WERI-Rb-1 (cell line): ENCODE data around the gene NANOS3.
A peak's percentile ranks its signal among the peaks of the same experiment; 100 is the strongest.

Source experiments
- DNase-seq: peaks from one replicate; pipeline ENCODE4 v3.0.0-alpha.2; 2020
- H3K27ac ChIP-seq: fragments of 250-450 bp; sonication (Bioruptor Pico); 2 replicates; pipeline ENCODE4 v1.5.1; 2020; ENCODE audit warnings: mild to moderate bottlenecking, moderate library complexity
- H3K27me3 ChIP-seq: fragments of 250-450 bp; sonication (Bioruptor Pico); 2 replicates; pipeline ENCODE4 v1.5.1; 2021; ENCODE audit warnings: mild to moderate bottlenecking, low read depth, moderate library complexity; ENCODE audit not compliant: insufficient read depth, severe bottlenecking
- H3K36me3 ChIP-seq: fragments of 250-450 bp; sonication (Bioruptor Pico); 2 replicates; pipeline ENCODE4 v1.5.1; 2020; ENCODE audit warnings: mild to moderate bottlenecking, moderate library complexity
- H3K4me3 ChIP-seq: 2 replicates; pipeline ENCODE4 v1.5.1; 2011; ENCODE audit warnings: low read depth, mild to moderate bottlenecking, control low read depth, low read length
- H3K9me3 ChIP-seq: fragments of 250-450 bp; sonication (Bioruptor Pico); 2 replicates; pipeline ENCODE4 v1.5.1; 2021; ENCODE audit warnings: mild to moderate bottlenecking, moderate library complexity; ENCODE audit not compliant: severe bottlenecking
- CTCF ChIP-seq: IDR thresholded peaks from 2 replicates; pipeline ENCODE4 v1.5.1; 2011; ENCODE audit warnings: low read depth, mild to moderate bottlenecking, control low read depth, inconsistent platforms, low read length

Gene NANOS3

DNA sequence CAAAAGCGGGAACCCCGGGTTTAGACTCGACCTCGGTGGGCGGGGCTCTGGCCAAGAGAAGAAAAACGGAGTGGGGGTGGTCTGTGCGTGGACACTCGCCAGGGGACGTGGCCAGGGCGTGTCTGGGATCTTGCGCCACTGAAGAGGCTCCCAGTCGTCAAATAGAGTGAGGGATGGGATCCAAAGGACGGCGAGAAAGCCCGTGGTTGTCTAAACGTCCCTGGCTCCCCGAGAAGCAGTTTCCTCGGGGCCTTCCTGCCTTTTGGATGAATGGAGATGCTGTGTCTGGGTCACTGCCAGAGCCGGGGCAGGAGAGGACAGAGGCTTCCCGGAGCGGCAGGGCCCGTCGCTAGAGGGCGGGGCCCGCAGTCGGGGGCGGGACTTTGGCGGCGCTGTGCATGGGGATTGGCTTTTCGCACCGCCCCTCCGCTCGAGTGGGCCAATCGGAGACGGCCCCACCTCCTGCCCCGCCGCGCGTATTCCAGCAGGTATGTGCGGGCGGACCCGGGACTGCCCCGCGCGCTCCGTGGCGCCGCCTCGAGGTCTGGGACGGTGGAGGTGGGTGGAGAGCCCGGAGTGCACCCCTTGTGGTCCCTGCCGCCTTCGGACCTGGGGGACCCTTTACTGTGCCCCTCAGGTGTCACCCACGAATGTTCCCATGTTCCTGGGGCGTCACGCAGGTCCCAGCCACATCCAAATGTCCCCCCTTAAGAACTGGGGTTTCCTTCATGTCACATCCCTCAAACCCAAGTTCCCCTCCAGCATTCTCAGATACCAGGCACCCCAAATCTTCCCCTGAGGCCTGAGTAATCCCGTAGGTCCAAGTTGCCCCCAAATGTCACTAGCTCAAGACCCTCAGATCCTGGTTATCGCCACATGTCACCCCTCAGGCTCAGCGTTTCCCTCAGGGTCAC is 43.3 kb upstream of the NANOS3 start:
- Histone ChIP-seq H3K4me3 (peak overlapping the region; percentile 54), H3K36me3 (peaks cover 10% of the 10 kb centered on the region)

DNA sequence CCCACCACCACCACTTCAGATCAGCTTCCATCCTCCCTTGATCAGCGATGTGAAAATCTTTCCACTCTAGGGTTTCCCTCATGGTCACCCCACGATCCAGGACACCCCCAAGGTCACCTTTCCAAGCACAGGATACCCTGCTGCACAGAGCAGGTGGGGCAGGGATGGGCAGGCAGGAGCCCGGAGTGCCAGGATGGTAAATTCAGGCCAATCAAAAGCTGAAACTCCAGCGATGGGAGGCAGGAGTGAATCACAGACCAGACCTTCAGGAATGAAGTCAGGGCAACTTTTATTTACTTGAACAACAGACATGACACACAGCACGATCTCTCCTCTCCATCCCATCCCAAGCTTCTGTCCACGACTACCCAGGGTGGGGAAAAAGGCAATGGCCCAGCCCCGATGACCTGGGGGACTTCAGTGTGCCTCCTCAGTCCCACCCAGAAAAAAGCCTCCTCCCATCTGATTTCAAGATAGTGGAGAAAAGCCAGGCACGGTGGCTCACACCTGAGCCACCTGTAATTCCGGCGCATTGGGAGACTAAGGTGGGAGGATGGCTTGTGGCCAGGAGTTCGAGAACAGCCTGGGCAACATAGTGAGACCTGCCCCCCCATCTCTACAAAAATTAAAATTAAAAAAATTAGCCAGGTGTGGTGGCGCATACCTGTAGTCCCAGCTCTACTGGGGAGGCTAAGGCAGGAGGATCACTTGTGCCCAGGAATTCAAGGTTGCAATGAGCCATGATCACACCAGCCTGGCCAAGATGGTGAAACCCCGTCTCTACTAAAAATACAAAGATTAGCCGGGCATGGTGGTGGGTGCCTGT is 42.5 kb upstream of the NANOS3 start:
- H3K36me3 ChIP-seq: peaks cover 10% of the 10 kb centered on the region
- H3K27me3 ChIP-seq: no peaks in the 10 kb centered on the region
- no peak for TF ChIP-seq CTCF
- peak overlapping the region; percentile 64; the same call in 1 of the 2 replicates for H3K27ac ChIP-seq
- H3K4me3 ChIP-seq: no peak overlapping the region
- H3K9me3 ChIP-seq: no peaks in the 10 kb centered on the region
- DNase-seq: no peak

More for the DNA sequence above, 43.3 kb upstream of the NANOS3 start:
- Histone ChIP-seq H3K27me3 (no peaks in the 10 kb centered on the region), H3K27ac (peak overlapping the region; percentile 64), H3K9me3 (no peaks in the 10 kb centered on the region)
- peak; percentile 73 for TF ChIP-seq CTCF
- DNase-seq: peak; percentile 94

DNA sequence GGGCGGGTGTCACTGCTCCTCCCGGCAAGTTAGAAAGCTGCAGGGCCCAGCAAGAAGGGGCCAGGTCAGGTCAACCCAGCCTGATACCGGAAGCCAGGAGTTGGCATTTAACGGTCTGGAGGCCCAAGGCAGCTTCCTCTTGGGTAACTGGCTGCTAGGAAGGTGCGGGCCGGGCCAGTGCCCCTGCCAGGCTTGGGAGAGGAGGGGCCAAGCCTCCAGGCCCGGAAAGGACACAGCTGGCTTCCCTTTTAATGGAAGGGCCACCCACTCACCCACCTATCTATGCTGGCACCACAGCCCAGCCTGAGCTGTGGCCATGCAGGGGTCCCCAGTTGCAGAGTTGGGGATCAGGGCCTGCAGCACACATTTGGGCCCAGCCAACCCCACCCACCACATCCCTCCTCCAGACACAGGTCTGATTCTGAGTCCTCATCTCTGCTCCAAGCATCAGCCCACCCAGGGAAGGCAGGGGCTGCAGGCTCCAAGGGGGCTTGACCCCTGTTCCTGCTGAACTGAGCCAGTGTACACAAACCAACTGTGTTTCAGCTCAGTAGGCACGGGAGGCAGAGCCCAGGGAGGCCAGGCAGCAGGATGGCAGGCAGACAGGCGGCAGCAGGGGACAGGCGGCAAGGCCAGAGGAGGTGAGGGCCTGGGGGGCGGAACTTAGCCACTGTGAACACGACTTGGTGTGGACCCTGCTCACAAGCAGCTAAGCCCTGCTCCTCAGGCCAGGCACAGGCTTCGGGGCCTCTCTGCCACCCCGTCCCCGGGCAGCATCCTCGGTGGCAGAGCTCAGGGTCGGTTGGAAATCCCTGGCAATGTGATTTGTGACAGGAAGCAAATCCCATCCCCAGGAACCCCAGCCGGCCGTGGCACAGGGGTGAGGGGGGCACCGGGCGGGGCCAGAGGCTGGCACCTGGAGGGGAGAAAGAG is 40.9 kb upstream of the NANOS3 start:
- Histone ChIP-seq H3K36me3 (no peaks in the 10 kb centered on the region), H3K27me3 (no peaks in the 10 kb centered on the region), H3K27ac (no peak overlapping the region), H3K9me3 (no peaks in the 10 kb centered on the region), H3K4me3 (no peak overlapping the region)
- no peak for DNase-seq
- TF ChIP-seq CTCF: no peak

- no peak for TF ChIP-seq CTCF
- Histone ChIP-seq H3K9me3 (no peaks in the 10 kb centered on the region), H3K4me3 (no peak overlapping the region), H3K27me3 (no peaks in the 10 kb centered on the region), H3K36me3 (no peaks in the 10 kb centered on the region), H3K27ac (no peak overlapping the region)
- no peak for DNase-seq
These were observed 38.4 kb upstream of the NANOS3 start for GRCh38 chr19:13838435-13839129.
